Lung (tissue), 12 donors: ENCODE measurements around the gene SNX19. TPM values are rescaled to one million over a fixed set of nuclear protein-coding genes. Genes with fewer than 3 reads are reported as not detected.

ENCODE experiments used
- ATAC-seq: fragments of 200-7000 bp; cut with Tn5 transposase; one replicate; pipeline ENCODE4 v1.9.1; 2020; ENCODE audit warnings: moderate number of reproducible peaks; ENCODE audit not compliant: insufficient read depth, low FRiP score
- DNase-seq, 3 donors: peaks; one replicate each; pipeline ENCODE4 v3.0.0-alpha.2; 2013 to 2017
- H3K27ac ChIP-seq, 2 donors: one replicate each; pipeline ENCODE4 v1.5.1; 2013; ENCODE audit warnings: mild to moderate bottlenecking in 2 of 2, moderate library complexity in 2 of 2, control low read depth in 1 of 2, inconsistent platforms in 1 of 2, low read depth in 1 of 2, low read length in 1 of 2
- H3K27me3 ChIP-seq, 3 donors: one replicate each; pipeline ENCODE4 v1.5.1; 2013; ENCODE audit warnings: low read length in 2 of 3; ENCODE audit not compliant: control insufficient read depth in 3 of 3, insufficient read depth in 3 of 3
- H3K36me3 ChIP-seq, 4 donors: one replicate each; pipeline ENCODE4 v1.5.1; 2013; ENCODE audit warnings: low read length in 4 of 4, mild to moderate bottlenecking in 1 of 4, moderate library complexity in 1 of 4; ENCODE audit not compliant: control insufficient read depth in 4 of 4, insufficient read depth in 4 of 4
- H3K4me1 ChIP-seq, 5 donors: one replicate each; pipeline ENCODE4 v1.5.1; 2013; ENCODE audit warnings: low read length in 5 of 5, mild to moderate bottlenecking in 2 of 5, moderate library complexity in 1 of 5; ENCODE audit not compliant: control insufficient read depth in 5 of 5, insufficient read depth in 5 of 5
- H3K4me3 ChIP-seq: one replicate; pipeline ENCODE4 v1.5.1; 2013; ENCODE audit warnings: mild to moderate bottlenecking, control low read depth, moderate library complexity
- H3K9ac ChIP-seq, 2 donors: one replicate each; pipeline ENCODE4 v1.5.1; 2013; ENCODE audit warnings: low read length in 2 of 2, control low read depth in 1 of 2; ENCODE audit not compliant: insufficient read depth in 1 of 2
- H3K9me3 ChIP-seq, 4 donors: one replicate each; pipeline ENCODE4 v1.5.1; 2013; ENCODE audit warnings: low read length in 3 of 4, mild to moderate bottlenecking in 1 of 4, moderate library complexity in 1 of 4; ENCODE audit not compliant: control insufficient read depth in 4 of 4, insufficient read depth in 3 of 4
- WGBS, 2 donors: extraction: QIAGEN DNeasy Blood & Tissue Kit; methylation state at CpG; one replicate each; pipeline ENCODE4 v1.1.7; 2013; 5-methylcytosine and 5-hydroxymethylcytosine counted together
- polyA plus RNA-seq, 2 donors: library from polyadenylated mRNA; stranded (reverse); fragments of 200-250 nt; gene quantifications; one replicate each; pipeline ENCODE4 v1.2.1, GENCODE V29; 2013
- total RNA-seq, 2 donors: library from RNA; depleted of rRNA in 1 of 2; stranded (reverse); fragments of >200 nt in 1 of 2; gene quantifications; one replicate each; pipeline ENCODE4 v1.2.1, GENCODE V29; 2014 to 2021
- TF ChIP-seq, protein P1 (sequence below): IDR thresholded peaks from 2 replicates; pipeline ENCODE4 v1.5.1; 2012; ENCODE audit warnings: mild to moderate bottlenecking; ENCODE audit errors: control extremely low read depth, extremely low read depth
- donor health status: control.
- donor health status: control.
- donor health status: Bipolar disorder and iron deficiency.
- donor health status: healthy.
- donor health status: DM: yes; HTN: yes; CAD: no.

Gene SNX19
- total and polyA plus RNA-seq, 4 donors, result 13.9 to 64.3 (median 42.6) TPM

DNA sequence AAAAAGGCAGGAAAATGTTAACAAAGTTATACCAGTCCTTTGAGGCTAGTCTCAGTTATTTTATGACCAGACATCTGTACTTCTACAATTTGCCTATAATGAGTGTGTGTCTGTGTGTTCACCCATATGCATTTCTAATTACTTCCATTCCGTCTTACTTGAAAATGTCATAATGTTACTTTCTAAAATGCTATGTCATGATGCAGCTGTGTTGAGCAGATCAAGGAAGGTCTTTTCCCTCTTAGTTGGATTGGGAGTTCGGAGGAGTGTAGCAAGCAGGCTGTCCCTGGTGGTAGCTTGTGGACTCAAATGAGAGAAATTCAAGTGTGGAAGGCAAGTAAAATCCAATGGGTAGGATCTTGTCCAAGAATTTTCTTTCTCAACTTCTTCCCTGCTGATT, 3.0 kb downstream of the SNX19 start:
- no peaks in the 10 kb centered on the region for H3K9me3 ChIP-seq
- H3K36me3 ChIP-seq, result peaks cover 14 to 32% (median 21%) of the 10 kb centered on the region in 4 donors
- ATAC-seq (no peak), DNase-seq (no peak)
- TF ChIP-seq, protein P1, sequence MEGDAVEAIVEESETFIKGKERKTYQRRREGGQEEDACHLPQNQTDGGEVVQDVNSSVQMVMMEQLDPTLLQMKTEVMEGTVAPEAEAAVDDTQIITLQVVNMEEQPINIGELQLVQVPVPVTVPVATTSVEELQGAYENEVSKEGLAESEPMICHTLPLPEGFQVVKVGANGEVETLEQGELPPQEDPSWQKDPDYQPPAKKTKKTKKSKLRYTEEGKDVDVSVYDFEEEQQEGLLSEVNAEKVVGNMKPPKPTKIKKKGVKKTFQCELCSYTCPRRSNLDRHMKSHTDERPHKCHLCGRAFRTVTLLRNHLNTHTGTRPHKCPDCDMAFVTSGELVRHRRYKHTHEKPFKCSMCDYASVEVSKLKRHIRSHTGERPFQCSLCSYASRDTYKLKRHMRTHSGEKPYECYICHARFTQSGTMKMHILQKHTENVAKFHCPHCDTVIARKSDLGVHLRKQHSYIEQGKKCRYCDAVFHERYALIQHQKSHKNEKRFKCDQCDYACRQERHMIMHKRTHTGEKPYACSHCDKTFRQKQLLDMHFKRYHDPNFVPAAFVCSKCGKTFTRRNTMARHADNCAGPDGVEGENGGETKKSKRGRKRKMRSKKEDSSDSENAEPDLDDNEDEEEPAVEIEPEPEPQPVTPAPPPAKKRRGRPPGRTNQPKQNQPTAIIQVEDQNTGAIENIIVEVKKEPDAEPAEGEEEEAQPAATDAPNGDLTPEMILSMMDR, result no peak
- no peak overlapping the region for H3K9ac ChIP-seq
- H3K4me1 ChIP-seq, result peaks cover 4 to 20% (median 14%) of the 10 kb centered on the region in 5 donors
- WGBS, 2 donors, result 81 to 87% methylated on average over 2 of the region's 2 CpGs
- no peak overlapping the region for H3K4me3 ChIP-seq
- no peak overlapping the region for H3K27ac ChIP-seq
- H3K27me3 ChIP-seq, result no peaks in the 10 kb centered on the region

DNA sequence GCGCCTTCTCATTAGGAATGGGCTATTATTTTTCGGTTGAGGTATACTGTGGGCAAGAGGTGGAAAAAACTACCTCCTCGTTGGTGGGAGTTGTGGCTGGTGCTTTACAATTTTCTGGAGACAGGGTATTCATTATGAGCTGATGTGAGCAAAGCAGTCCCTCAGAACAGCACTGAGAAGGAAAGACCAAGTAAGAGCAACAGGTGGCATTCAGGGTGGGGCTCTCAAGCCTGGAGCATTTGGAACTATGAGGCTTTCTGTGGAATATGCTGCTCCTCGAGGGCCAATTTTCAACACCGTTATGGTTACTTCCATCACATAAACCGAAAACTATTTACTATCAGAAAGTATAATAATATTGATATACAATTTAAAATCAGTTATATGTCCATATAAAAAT, 3.7 kb downstream of the SNX19 start:
- DNase-seq (no peak), ATAC-seq (no peak)
- H3K4me1 ChIP-seq, result peaks cover 4 to 20% (median 14%) of the 10 kb centered on the region in 5 donors
- H3K4me3 ChIP-seq, result no peak overlapping the region
- H3K9ac ChIP-seq, result no peak overlapping the region
- H3K9me3 ChIP-seq, result no peaks in the 10 kb centered on the region
- H3K27me3 ChIP-seq, result no peaks in the 10 kb centered on the region
- H3K36me3 ChIP-seq, result peaks cover 18 to 38% (median 25%) of the 10 kb centered on the region in 4 donors
- TF ChIP-seq, protein P1, result no peak
- WGBS, 2 donors, result 95 to 98% methylated on average over 6 of the region's 6 CpGs
- no peak overlapping the region for H3K27ac ChIP-seq

DNA sequence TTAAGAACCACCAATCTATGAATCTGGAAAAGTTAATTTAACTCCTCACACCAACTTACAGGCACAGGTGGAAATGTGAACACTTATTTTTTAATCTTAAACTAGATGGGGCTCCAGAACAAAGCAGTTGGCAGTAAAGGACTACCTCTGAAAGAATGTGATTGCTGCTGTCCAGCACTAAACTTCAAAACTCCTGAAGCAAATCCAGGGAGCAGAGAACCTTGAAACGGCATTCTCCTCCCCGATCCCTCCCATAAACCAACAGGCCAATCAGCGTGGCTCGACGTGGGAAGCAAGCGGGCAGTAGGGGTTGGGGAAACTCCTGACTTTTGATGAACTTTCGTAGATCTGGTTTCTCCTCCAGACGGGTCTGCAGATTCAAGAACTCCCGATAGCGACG, 5.0 kb downstream of the SNX19 start:
- peaks cover 30 to 42% (median 31%) of the 10 kb centered on the region in 4 donors for H3K36me3 ChIP-seq

More for the DNA sequence above, 5.0 kb downstream of the SNX19 start:
- Histone ChIP-seq H3K27ac (no peak overlapping the region), H3K27me3 (no peaks in the 10 kb centered on the region), H3K9ac (no peak overlapping the region), H3K4me3 (no peak overlapping the region), H3K4me1 (peaks cover 4 to 20% (median 10%) of the 10 kb centered on the region in 5 donors), H3K9me3 (no peaks in the 10 kb centered on the region)
- no peak for ATAC-seq
- TF ChIP-seq, protein P1, result no peak
- no peak for DNase-seq
- 92 to 97% methylated on average over 11 of the region's 11 CpGs for WGBS, 2 donors
